Measurements from ENCODE around the gene EDDM3A.

GRCh38 chr14:20722016-20722415 is 23.7 kb upstream of the EDDM3A start:
- TF ChIP-seq CTCF (IDR thresholded peaks at IDR 0.05; ENCODE audit: poor library complexity, severe bottlenecking) (no peak), MXI1 (conservative IDR thresholded peaks at IDR 0.05; ENCODE audit: poor library complexity, severe bottlenecking) (no peak), EP300 (conservative IDR thresholded peaks at IDR 0.05; ENCODE audit: poor library complexity, severe bottlenecking) (no peak), SMC3 (conservative IDR thresholded peaks at IDR 0.05; ENCODE audit: poor library complexity) (no peak), TAF1 (IDR thresholded peaks at IDR 0.05; ENCODE audit: low read depth) (no peak)
